NCI-H2081 treated with DMSO at 0.1 percent for 48 hours (cell line): Measurements from ENCODE around the gene BMP7.
"Not testable (repeated sequence)": the region's sequence is repeated elsewhere in the genome, so short reads cannot be mapped to it uniquely, and the experiment has no call there.

Experiments used
- DNase-seq: peaks from one replicate; lab custom pipeline; 2025; lab: John Stamatoyannopoulos, UW

The BMP7 gene

GRCh38 chr20:57287901-57288300 lies 21.5 kb upstream of the BMP7 start:
- DNase-seq: no peak

DNA sequence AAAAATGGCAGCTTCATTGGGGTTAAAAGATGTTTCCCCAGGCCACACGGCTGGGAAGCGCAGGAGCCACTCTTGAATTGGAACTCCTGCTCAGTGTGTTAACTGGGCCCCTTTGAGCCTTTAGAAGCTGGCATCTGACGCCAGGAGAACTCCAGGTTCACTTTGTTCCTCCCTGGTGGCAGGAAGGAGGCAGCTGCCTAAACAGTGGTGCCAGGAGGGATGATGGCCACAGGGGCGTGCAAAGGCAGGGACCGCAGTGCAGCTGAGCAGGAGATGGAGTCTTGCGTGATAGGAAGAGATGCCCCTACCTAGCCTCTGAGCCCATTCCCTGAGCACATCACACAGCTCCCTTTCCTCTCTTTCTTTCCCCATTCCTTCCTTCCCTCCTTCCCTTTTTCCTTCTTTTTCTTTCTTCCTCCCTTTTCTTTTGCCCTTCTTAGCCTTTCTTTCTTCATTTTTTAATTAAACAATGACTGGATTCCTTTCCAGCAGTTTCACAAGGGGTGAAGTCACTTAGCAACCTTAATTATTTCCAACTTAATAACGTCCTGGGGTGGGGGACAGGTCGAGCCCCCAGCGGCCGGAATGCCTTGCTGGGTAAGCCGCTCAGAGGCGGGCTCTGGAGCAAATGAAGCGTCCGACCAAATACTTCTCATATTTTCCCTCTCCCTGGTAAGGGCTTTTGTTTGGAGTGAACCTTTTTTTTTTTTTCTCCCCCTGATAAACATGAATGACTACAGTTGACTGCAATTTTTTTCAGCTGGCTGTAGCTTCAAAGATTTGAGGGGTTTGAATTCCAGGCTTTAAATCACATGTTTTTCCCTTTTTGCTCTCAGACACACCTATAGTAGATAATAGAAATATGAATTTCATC lies 20.8 kb upstream of the BMP7 start:
- no peak for DNase-seq

- DNase-seq: no peak
These were observed 17.4 kb upstream of the BMP7 start for GRCh38 chr20:57283860-57284259.

GRCh38 chr20:57282670-57283361 lies 16.4 kb upstream of the BMP7 start:
- DNase-seq: no peak

DNA sequence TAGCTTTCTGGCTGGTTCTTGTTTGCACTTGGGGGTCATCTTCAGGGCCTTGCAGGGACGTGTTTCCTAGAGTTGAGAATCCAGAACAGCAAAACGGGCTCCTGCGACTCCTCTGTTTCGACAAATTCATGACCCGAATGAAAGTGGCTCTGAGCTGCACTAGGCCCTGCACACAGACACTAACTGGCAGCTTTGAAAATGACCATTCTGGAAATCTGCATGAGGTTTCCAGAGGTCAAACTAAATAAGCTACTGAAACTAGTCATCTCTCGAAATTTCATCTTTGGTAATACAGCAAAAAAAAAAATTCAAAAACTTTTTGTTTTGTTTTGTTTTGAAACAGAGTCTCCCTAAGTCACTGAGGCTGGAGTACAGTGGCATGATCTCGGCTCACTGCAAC lies 15.5 kb upstream of the BMP7 start:
- DNase-seq: no peak

DNA sequence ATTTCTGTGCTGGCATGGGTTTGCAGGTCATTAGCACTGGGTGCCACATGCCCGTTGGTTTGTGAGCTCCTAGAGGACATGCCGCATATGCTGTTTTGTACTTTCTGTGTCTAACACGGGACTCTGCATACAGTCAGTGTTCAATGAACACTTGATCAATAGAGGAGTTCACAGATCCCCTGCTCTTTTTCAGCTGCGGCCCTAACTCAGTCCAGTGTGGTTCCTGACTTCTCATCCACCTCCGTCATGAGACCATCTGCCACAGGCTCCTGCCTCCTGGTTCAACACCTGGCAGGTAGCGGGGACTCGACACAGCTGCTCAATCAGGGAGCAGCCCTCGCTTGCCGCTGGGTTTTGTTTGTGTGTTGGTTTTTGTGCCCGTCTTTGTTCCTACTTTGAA lies 13.8 kb upstream of the BMP7 start:
- DNase-seq: no peak

DNA sequence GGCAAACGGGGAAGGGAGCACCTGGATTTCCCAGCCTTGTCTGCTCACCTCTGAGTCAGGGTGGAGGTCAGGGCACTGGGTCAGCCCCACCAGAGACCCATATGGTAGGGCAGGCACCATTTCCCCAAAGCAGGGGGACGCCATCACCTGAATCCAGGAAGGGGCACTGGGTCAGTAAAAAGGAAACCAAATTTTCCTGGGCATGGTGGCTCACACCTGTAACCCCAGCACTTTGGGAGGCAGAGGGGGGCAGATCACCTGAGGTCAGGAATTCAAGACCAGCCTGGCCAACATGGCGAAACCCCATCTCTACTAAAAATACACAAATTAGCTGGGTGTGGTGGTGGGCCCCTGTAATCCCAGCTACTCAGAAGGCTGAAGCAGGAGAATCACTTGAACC lies 13.1 kb upstream of the BMP7 start:
- not testable (repeated sequence) for DNase-seq

- no peak for DNase-seq
These were observed 12.0 kb upstream of the BMP7 start for GRCh38 chr20:57278457-57278856.

GRCh38 chr20:57277398-57278105 lies 11.1 kb upstream of the BMP7 start:
- DNase-seq: no peak

- DNase-seq: no peak
These were observed 9.8 kb upstream of the BMP7 start for GRCh38 chr20:57276221-57276620.

GRCh38 chr20:57275813-57276212 lies 9.4 kb upstream of the BMP7 start:
- no peak for DNase-seq

- DNase-seq: no peak
These were observed 8.9 kb upstream of the BMP7 start for GRCh38 chr20:57275334-57275733.

DNA sequence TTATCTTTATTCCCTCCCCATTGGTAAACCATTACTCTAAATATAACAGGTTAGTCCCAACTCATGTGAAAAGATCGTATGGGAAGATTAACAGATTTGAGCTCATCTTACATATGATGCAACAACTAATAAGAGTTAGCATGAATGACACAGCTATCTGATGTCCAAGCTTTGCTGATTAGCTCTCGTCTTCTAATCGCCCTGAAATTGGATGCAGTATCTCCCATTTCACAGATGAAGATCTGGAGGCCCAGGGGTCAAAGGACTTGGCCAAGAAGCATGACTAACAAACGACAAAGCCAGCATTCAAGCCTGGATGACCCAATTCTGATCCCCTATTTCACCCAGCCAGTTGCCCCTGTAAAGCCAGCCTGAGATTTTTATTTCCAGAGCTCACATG lies 8.4 kb upstream of the BMP7 start:
- no peak for DNase-seq

DNA sequence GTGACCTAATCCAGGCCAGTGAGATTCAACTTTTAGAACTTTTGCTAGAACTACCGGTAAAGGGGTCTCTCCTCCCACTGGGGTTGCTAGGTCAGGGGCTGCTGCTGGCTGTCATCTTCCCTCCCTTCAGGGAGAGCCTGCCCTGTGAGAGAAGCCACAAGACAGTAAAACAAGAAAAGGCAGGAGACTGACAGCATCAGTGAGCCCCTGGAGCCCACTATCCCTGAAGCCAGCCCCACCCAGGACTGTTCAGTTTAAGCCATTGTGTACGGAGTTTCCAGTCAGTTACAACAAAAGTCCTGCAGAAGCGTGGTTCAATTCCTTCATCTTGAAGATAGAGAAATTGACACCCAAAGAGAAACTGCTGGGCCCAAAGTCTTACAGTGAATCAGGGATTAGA lies 7.9 kb upstream of the BMP7 start:
- no peak for DNase-seq

GRCh38 chr20:57272883-57273535 lies 6.6 kb upstream of the BMP7 start:
- DNase-seq: no peak

GRCh38 chr20:57270204-57270984 lies 4.0 kb upstream of the BMP7 start:
- no peak for DNase-seq

DNA sequence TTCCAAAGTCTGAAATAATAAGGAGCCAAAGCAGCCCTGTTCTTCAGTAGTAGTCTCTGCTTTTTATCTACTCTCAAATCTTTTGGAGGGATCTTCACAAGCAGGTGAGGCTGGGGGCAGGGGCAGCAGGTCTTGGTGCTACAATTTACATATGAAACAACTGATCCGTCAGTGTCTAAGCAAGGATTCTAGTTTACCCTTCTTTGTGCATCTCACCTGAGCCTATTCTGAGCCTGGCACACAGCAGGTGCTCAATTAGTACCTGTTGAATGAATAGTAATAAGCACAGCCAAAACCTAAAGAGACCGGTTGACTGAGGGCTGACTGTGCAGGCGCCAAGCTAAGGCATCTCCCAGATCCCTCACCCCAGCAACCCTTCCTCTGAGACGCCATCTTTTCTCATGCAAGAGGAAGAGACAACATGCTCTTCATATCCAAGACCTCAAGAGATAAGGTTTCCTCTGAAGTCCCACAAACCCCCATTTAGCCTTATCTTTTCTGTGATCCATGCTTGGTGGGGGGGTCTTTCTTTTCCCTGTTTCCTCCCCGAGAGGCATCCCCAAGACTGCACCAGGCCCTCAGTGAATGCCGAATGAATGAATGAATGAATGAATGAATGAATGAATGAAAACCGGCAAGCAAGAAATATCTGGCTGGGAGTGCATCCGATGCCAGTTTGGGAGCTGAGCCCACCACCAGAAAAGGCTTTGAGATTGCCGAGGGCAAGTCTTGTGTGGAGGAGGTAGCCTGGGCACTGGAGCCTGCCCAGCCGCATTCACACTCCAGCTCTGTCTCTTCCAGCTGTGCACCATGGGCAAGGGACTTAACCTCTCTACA lies 2.9 kb upstream of the BMP7 start:
- DNase-seq: no peak

GRCh38 chr20:57268399-57269076 lies 2.1 kb upstream of the BMP7 start:
- DNase-seq: no peak

- DNase-seq: no peak
These were observed 849 bp upstream of the BMP7 start for GRCh38 chr20:57267158-57267821.

- no peak for DNase-seq
These were observed 497 bp downstream of the BMP7 start for GRCh38 chr20:57265997-57266290.
